Thyroid gland (tissue), 4 donors: ENCODE data around the gene MEAF6. TPM values are rescaled to one million over a fixed set of nuclear protein-coding genes. Genes with fewer than 3 reads are reported as not detected.
"Not testable (repeated sequence)": the region's sequence is repeated elsewhere in the genome, so short reads cannot be mapped to it uniquely, and the experiment has no call there.

ENCODE experiments used
- DNase-seq, 2 donors: peaks; one replicate each; pipeline ENCODE4 v3.0.0-alpha.2; 2019
- H3K27ac ChIP-seq, 3 donors: fragments of 200-600 bp; sonication (generic); 1 replicate in 2 of 3; 2 replicates in 1 of 3; pipeline ENCODE4 v1.5.1; 2016 to 2019; ENCODE audit warnings: mild to moderate bottlenecking in 1 of 3, moderate library complexity in 1 of 3
- H3K27me3 ChIP-seq: fragments of 200-600 bp; sonication (generic); one replicate; pipeline ENCODE4 v1.5.1; 2019
- H3K36me3 ChIP-seq, 2 donors: fragments of 200-600 bp; sonication (generic); one replicate each; pipeline ENCODE4 v1.5.1; 2016 to 2019
- H3K4me1 ChIP-seq, 2 donors: fragments of 200-600 bp; sonication (generic); one replicate each; pipeline ENCODE4 v1.5.1; 2017 to 2019
- H3K4me3 ChIP-seq, 3 donors: fragments of 200-600 bp; sonication (generic); replicated peaks in 1 of 3; 1 replicate in 2 of 3; 2 replicates in 1 of 3; pipeline ENCODE4 v1.5.1; 2016; ENCODE audit warnings: mild to moderate bottlenecking in 1 of 3
- H3K9me3 ChIP-seq: fragments of 200-600 bp; sonication (generic); one replicate; pipeline ENCODE4 v1.5.1; 2017
- POLR2A ChIP-seq, 2 donors: fragments of 450-650 bp; IDR thresholded peaks; one replicate each; pipeline ENCODE4 v1.6.1; 2017; ENCODE audit warnings: antibody characterized with exemption in 2 of 2, mild to moderate bottlenecking in 2 of 2, moderate library complexity in 1 of 2
- WGBS, 2 donors: methylation state at CpG; one replicate each; pipeline ENCODE4 v1.1.5; 2017; 5-methylcytosine and 5-hydroxymethylcytosine counted together
- intact Hi-C: fragments of 100-400 bp; cut with DNase I; formaldehyde crosslinking; loops from one replicate; pipeline ENCODE4 v1.15.1; 2023
- total RNA-seq, 4 donors: library from RNA; depleted of rRNA; stranded (reverse); fragments of >200 nt; gene quantifications; one replicate each; pipeline ENCODE4 v1.2.3, GENCODE V29; 2016
- TF ChIP-seq, protein P1 (sequence below), 6 experiments: fragments of 200-600 bp in 3 of 6; fragments of 450-650 bp in 3 of 6; sonication (generic) in 3 of 6; IDR thresholded peaks; one replicate each; pipeline ENCODE4 v1.5.1; 2016 to 2019; ENCODE audit warnings: antibody characterized with exemption in 6 of 6, mild to moderate bottlenecking in 2 of 6, inconsistent platforms in 1 of 6, moderate library complexity in 1 of 6

Gene MEAF6
- total RNA-seq, 4 donors from 2014 or later: 78.9 to 109 (median 92.7) TPM

DNA sequence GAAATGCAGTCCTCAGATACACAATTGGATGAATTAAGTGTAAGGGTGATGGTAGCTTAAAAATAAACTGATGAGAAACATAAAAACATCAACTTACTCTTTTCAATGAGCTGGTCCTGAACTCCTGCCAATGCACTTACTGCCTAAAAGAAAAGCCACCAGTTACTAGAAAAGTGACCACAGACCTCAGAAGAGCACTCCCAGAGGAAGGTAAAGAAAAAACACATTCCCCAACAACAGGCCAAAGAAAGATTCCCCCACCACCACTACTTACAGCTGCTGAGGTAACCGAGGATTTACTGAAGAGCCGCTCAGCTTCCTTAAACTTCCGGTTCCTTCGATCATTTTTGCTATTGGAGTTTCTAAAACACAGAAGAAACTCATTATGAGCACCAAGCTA lies 5.4 kb downstream of the MEAF6 start:
- no peak overlapping the region for H3K4me3 ChIP-seq
- H3K27ac ChIP-seq: no peak overlapping the region
- 83 to 84% methylated on average over 4 of the region's 4 CpGs for whole genome bisulfite sequencing, 2 donors
- DNase-seq: no peak
- peaks cover 18 to 20% of the 10 kb centered on the region in 2 donors for H3K36me3 ChIP-seq
- no peaks in the 10 kb centered on the region for H3K27me3 ChIP-seq
- intact Hi-C loops: no loop called here
- peaks cover 7% of the 10 kb centered on the region in 2 donors for H3K4me1 ChIP-seq
- no peak for TF ChIP-seq POLR2A (IDR thresholded peaks at IDR 0.05)
- TF ChIP-seq, protein P1, sequence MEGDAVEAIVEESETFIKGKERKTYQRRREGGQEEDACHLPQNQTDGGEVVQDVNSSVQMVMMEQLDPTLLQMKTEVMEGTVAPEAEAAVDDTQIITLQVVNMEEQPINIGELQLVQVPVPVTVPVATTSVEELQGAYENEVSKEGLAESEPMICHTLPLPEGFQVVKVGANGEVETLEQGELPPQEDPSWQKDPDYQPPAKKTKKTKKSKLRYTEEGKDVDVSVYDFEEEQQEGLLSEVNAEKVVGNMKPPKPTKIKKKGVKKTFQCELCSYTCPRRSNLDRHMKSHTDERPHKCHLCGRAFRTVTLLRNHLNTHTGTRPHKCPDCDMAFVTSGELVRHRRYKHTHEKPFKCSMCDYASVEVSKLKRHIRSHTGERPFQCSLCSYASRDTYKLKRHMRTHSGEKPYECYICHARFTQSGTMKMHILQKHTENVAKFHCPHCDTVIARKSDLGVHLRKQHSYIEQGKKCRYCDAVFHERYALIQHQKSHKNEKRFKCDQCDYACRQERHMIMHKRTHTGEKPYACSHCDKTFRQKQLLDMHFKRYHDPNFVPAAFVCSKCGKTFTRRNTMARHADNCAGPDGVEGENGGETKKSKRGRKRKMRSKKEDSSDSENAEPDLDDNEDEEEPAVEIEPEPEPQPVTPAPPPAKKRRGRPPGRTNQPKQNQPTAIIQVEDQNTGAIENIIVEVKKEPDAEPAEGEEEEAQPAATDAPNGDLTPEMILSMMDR (IDR thresholded peaks at IDR 0.05): no peak
- no peaks in the 10 kb centered on the region for H3K9me3 ChIP-seq

DNA sequence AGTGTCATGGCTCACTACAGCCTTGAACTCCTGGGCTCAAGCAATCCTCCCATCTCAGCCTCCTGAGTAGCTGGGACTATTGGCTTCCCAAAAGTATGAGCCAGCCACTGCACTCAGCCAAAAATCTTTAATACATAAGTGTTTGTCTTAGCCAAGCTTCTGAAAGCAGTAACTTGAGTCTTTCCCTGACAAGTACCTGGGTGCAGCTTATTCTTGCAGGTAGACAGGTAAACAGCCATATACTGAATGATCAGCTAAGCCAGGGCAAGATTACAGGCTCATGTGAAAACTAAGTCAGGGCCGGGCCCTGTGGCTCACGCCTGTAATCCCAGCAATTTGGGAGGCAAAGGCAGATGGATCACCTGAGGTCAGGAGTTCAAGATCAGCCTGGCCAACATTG lies 7.8 kb downstream of the MEAF6 start:
- Histone ChIP-seq H3K36me3 (peaks cover 11 to 23% of the 10 kb centered on the region in 2 donors), H3K4me3 (no peak overlapping the region), H3K27me3 (no peaks in the 10 kb centered on the region), H3K4me1 (no peaks in the 10 kb centered on the region), H3K27ac (no peak overlapping the region), H3K9me3 (no peaks in the 10 kb centered on the region)
- WGBS, 2 donors: 61 to 97% methylated on average over 2 of the region's 2 CpGs
- TF ChIP-seq, protein P1 (IDR thresholded peaks at IDR 0.05): no peak
- TF ChIP-seq POLR2A (IDR thresholded peaks at IDR 0.05): no peak
- intact Hi-C loops: no loop called here
- DNase-seq: no peak

DNA sequence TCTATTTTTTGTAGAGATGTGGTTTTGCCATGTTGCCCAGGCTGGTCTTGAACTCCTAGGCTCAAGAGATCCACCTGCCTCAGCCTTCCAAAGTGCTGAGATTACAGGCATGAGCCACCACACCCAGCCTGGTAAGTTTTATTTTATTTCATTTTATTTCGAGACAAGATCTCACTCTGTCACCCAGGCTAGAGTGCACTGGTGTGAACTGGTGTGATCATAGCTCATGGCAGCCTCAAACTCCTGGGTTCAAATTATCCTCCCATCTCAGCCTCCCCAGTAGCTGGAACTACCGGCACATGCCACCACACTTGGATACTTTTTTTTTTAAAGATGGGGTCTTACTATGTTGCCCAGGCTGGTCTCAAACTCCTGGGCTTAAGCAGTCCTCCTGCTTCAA lies 11.8 kb downstream of the MEAF6 start:
- H3K9me3 ChIP-seq, H3K27ac ChIP-seq, H3K27me3 ChIP-seq, intact Hi-C loops, H3K4me3 ChIP-seq, H3K4me1 ChIP-seq, DNase-seq: not testable (repeated sequence)
- WGBS, 2 donors: 97 to 100% methylated on average over 2 of the region's 2 CpGs
- H3K36me3 ChIP-seq: peaks cover 20 to 22% of the 10 kb centered on the region in 2 donors

DNA sequence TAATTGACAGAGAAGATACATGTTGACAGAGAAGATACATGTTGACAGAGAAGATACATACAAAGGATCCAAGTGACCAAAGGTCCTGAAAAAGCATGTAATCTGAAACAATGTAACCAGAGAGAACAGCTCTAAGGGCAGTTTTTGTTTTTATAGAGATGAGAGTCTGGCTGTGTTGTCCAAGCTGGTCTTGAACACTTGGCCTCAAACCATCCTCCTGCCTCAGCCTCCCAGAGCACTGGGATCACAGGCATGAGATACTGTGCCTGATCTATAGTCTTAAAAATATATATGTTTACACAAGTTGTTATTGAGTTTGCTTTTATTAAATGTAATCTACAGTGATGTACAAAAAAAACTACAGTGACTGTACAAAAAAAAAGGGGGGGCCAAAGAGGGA lies 12.5 kb downstream of the MEAF6 start:
- intact Hi-C loops: no loop called here
- Histone ChIP-seq H3K4me1 (peaks cover 0 to 12% of the 10 kb centered on the region in 2 donors), H3K27me3 (no peaks in the 10 kb centered on the region), H3K36me3 (peaks cover 20 to 22% of the 10 kb centered on the region in 2 donors), H3K4me3 (no peak overlapping the region), H3K9me3 (no peaks in the 10 kb centered on the region), H3K27ac (no peak overlapping the region)
- TF ChIP-seq, protein P1 (IDR thresholded peaks at IDR 0.05): no peak
- TF ChIP-seq POLR2A (IDR thresholded peaks at IDR 0.05): no peak
- no peak for DNase-seq

DNA sequence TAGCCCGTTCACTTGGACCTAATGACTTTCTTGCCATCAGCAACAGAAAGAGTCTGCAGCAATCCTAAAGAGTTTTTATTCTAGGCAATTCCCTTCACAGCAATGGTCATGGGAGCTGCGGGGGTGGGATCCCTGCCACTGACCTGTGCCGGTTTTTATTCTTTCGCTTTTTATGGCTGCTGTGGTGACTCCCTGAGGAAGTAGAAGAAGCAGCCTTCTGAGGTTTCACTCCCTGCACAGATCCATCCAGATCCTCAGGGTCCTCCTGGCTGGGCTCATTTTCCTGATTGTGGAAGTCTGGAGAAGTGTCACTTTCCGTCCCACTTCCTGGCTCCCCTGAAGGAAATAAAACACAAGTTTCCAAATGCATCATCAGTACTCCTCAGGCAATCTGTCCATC lies 12.9 kb downstream of the MEAF6 start:
- Histone ChIP-seq H3K36me3 (peaks cover 20 to 22% of the 10 kb centered on the region in 2 donors), H3K4me3 (no peak overlapping the region), H3K27ac (no peak overlapping the region), H3K4me1 (peaks cover 0 to 12% of the 10 kb centered on the region in 2 donors), H3K9me3 (no peaks in the 10 kb centered on the region), H3K27me3 (no peaks in the 10 kb centered on the region)
- intact Hi-C loops: no loop called here
- TF ChIP-seq, protein P1 (IDR thresholded peaks at IDR 0.05): no peak
- TF ChIP-seq POLR2A (IDR thresholded peaks at IDR 0.05): no peak
- no peak for DNase-seq
- WGBS, 2 donors: 89 to 94% methylated on average over 5 of the region's 5 CpGs
